K562 treated with DMSO at 1 percent for 48 hours (cell line): ENCODE data around the gene UBE2G2. TPM values are rescaled to one million over a fixed set of nuclear protein-coding genes. Genes with fewer than 3 reads are reported as not detected.

Source experiments
- total RNA-seq: library from RNA; unstranded; fragments of 300-600 nt; gene quantifications from 2 replicates; pipeline ENCODE4 v1.2.3, GENCODE V29; 2022; ENCODE audit warnings: low replicate concordance; ENCODE audit errors: extremely low read depth

UBE2G2 gene
- total RNA-seq = 245 TPM in 1 of 2 replicates, not detected in the other

DNA sequence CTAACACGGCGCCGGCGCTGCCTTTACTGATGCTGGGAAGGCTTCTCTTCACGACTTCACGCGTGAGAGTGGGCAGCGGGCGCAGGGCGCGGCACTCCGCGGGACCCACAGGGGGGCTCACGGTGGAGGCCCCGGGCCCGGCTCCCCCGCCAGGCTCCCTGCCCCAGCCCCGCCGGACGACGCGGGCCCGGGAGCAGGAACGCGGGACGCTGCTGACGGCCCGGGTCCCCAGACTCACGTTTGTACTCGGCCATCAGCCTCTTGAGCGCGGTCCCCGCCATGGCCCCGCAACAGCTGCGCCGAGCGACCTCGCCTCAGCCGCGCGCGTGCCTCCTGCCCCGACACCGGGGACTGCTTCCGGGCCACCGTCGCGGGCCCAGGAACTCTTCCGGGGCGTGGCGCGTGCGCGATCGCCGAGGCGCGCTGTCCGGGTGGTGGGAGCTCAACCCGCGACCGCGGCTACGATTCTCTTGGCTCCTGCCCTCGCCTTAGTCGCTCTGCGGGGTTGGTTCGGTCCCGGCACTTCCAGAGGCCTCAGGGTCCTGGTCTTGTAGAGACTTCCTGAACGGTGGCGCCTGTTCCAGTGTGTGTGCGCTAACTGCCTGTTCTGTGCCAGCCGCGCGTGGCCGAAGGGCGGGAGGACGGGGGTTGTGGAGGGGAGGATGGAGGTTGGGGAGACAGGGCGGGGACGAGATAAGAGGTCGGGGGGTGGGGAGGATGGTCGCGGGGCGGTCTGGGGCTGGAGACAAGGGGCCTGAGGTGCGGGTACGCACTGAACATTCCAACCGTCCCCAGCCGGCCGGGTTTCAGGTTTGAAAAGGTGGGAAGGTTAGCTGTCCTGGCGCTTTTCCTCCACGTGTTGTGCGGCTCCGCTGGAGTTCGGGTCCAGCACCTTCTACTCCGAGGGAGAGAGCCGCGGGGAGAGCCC lies at the start of gene UBE2G2:
TSS of gene UBE2G2 (minus strand) at position 353 of the 928 bp plus-strand sequence. CDS start at position 281, 72 bp downstream.

DNA sequence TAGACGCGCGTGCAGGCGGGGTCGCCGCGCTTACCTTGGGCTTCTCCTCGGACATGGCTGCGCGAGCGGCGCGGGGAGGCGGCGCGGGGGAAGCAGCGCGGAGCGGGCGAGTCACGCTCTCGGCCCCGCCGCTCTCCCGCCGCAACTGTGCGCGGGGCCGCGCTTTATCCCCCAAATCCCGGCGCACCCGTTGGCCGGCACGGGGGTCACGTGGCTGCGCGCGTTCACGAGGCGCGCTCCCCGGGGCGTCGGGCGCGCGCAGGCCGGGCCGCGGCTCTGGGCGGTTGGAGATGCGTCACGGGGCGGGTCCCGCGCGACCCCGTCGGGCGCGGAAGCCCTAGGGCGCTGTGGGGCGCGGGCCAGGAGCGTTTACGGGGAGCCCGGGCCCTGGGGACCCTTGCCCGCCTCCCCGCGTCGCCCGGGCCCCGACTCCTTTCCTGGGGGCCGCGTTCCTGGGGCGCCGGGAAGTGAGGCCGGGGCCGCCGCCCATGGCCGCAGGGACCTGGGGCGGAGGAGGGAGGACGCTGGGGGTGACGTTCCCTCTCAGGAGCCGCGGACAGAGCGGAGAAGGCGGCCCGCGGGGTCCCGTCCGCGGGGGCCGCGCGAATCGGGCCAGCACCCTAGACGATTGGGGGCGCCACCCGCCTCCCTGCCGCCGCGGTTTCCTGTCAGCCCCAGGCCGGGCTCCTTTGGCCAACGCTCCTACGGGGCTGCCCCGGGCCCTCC lies 16.5 kb upstream of the UBE2G2 start, which contains the start of gene SUMO3:
TSS of gene SUMO3 (minus strand) at position 149 of the 726 bp plus-strand sequence. CDS start at position 55, 94 bp downstream.

Other genes with a start within 250 kb of the UBE2G2 start
- gene KRTAP10-3, start 243.0 kb downstream of the UBE2G2 start, total RNA-seq = not detected in 2 replicates
- not detected in 2 replicates for gene KRTAP10-4, start 228.1 kb downstream of the UBE2G2 start, total RNA-seq
- gene KRTAP10-5, start 221.2 kb downstream of the UBE2G2 start, total RNA-seq = not detected in 2 replicates
- gene KRTAP10-6, start 209.3 kb downstream of the UBE2G2 start, total RNA-seq = not detected in 2 replicates
- not detected in 2 replicates for gene KRTAP10-7, start 201.2 kb downstream of the UBE2G2 start, total RNA-seq
- not detected in 2 replicates for gene KRTAP10-8, start 189.7 kb downstream of the UBE2G2 start, total RNA-seq
- gene KRTAP10-9, start 174.7 kb downstream of the UBE2G2 start, total RNA-seq = not detected in 2 replicates
- not detected in 2 replicates for gene KRTAP10-10, start 164.5 kb downstream of the UBE2G2 start, total RNA-seq
- not detected in 2 replicates for gene KRTAP10-11, start 155.4 kb downstream of the UBE2G2 start, total RNA-seq
- gene KRTAP12-4, start 147.2 kb downstream of the UBE2G2 start, total RNA-seq = not detected in 2 replicates
- gene KRTAP12-3, start 143.9 kb downstream of the UBE2G2 start, total RNA-seq = not detected in 2 replicates
- not detected in 2 replicates for gene KRTAP12-2, start 134.9 kb downstream of the UBE2G2 start, total RNA-seq
- not detected in 2 replicates for gene KRTAP12-1, start 119.7 kb downstream of the UBE2G2 start, total RNA-seq
- not detected in 2 replicates for gene KRTAP10-12, start 104.6 kb downstream of the UBE2G2 start, total RNA-seq
- not detected in 2 replicates for gene TSPEAR, start 90.2 kb downstream of the UBE2G2 start, total RNA-seq
- not detected in 2 replicates for gene SUMO3, start 16.2 kb upstream of the UBE2G2 start, total RNA-seq
- gene PTTG1IP, start 71.9 kb upstream of the UBE2G2 start, total RNA-seq = not detected in 2 replicates
- not detected in 2 replicates for gene ITGB2, start 119.1 kb upstream of the UBE2G2 start, total RNA-seq
- gene SLX9, start 138.2 kb upstream of the UBE2G2 start, total RNA-seq = not detected in 2 replicates